Frontal cortex (tissue), 4 donors: ENCODE data around the gene NECAP2. TPM values are rescaled to one million over a fixed set of nuclear protein-coding genes. Genes with fewer than 3 reads are reported as not detected.
"Not testable (repeated sequence)": the region's sequence is repeated elsewhere in the genome, so short reads cannot be mapped to it uniquely, and the experiment has no call there.

ENCODE experiments used
- DNase-seq, 2 donors: peaks; one replicate each; pipeline ENCODE4 v3.0.0; 2012; ENCODE audit warnings: low spot score in 2 of 2
- FAIRE-seq: peaks from 2 replicates; lab custom pipeline; 2012; peaks lifted over from hg19 to GRCh38; lab: Jason Lieb, UNC
- total RNA-seq: library from RNA; depleted of rRNA; stranded (reverse); fragments of >200 nt; gene quantifications from one replicate; pipeline ENCODE4 v1.2.3, GENCODE V29; 2014
- donor health status: control.
- donor health status: control.
- donor health status: control.

NECAP2 gene
- total RNA-seq, 1 donor from 2014 or later: 20.8 TPM

DNA sequence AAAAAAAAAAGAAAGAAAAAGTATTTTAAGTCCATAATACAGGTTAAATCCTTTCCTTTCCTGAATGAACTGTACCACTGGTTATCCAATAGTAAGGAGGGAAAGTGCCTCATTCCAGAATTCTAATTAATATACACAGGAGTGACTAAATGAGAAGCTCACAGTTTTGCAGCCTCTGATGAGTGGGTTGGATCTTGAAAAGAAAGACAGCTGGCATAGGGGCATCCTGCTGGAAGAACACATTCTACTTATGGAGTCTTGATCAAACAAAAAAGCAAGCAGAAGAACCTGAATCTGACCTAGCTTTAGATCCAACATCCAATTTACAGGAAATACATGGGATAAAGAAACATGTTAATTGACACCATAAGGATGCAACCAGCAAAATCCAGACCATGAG, 46.5 kb downstream of the NECAP2 start:
- not testable (repeated sequence) for FAIRE-seq, DNase-seq

DNA sequence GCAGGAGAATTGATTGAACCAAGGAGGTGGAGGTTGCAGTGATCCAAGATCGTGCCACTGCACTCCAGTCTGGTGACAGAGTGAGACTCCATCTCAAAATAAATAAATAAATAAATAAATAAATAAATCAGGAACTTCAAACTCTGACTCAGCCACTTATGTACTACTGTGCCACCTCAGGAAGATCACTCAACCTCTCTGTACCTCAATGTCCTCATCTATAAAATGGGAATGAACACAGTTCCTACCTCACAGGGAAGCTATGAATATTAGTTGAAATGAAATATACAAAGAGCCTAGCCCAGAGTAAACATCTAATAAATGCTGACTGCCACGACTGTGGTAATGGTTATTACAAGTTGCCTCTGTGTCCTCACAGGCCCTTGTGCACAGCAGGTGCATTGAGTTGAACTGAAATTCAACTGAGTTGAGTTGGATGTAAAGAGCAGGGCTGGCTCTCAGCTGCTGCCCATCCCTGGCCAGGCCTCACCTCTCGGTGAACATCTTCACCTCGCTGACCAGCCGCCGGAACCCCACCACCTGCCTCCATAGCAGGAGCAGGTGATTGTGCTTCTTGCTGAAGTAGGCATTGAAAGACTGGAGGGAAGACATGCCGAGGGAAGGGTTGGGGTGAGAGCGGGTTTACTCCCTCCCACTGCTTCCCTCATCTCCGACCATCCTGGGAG, 48.8 kb downstream of the NECAP2 start:
- not testable (repeated sequence) for FAIRE-seq, DNase-seq

GRCh38 chr1:16491056-16491675, 50.6 kb downstream of the NECAP2 start:
- no peak for DNase-seq

GRCh38 chr1:16492937-16493336, 52.4 kb downstream of the NECAP2 start:
- not testable (repeated sequence) for FAIRE-seq, DNase-seq

More at GRCh38 chr1:16491056-16491675, 50.6 kb downstream of the NECAP2 start:
- FAIRE-seq: no peak

DNA sequence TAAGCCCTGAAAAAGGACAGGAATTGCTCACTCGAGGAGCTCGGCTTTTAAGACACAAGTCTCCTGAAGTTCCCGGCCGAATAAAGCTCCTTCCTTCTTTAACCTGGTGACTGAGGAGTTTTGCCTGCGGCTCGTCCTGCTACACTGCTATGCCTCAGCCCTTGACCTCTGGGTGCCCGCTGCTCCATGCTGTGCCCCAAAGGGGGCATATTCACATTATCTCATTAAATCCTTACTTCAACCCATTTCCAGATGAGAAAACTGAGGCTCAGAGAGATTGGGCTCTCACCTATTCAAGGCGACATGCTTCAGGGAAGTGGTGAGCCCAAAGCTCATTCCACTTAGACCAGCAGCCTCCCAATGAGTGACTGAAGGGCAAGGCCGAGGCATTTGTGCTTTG, 53.2 kb downstream of the NECAP2 start:
- not testable (repeated sequence) for FAIRE-seq, DNase-seq

DNA sequence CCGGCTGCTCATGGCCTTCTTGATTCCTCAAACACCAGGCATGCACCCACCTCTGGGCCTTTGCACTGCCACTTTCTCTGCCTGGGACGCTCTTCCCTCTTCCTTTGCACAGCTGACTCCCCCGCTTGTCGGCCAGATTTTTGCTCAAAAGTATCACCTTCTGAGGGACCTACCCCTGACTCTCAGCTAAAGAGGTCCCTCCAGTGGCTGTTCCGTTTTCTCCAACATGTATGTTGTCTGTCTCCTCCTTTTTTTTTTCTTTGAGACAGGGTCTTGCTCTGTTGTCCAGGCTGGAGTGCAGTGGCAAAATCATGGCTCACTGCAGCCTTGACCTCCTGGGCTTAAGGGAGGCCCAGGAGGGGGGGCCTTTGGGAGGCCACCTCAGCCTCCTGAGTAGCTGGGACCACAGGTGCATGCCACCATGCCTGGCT, 57.0 kb downstream of the NECAP2 start:
- not testable (repeated sequence) for DNase-seq, FAIRE-seq

DNA sequence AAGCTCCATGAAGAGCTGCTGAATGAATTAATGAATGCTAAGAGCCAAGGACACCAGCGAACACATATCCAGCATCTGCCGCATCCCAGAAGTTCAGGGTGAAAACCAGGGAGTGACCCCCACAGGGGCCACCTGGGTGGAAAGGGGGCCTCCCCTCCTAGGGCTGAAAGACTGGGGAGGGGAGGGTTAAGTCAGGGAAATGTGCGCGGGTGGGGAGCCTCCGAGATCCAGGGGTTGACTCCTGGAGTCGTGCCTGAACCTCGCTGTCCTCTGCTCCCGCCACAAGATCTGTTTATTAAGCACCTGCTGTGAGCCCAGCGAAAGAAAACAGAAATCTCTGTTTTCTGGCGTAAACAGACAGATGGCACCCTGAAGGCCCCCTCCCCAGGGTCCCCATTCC, 57.5 kb downstream of the NECAP2 start:
- DNase-seq, FAIRE-seq: not testable (repeated sequence)

GRCh38 chr1:16498573-16499413, 58.3 kb downstream of the NECAP2 start:
- DNase-seq (peak; percentile 95 to 96), FAIRE-seq (no peak)

DNA sequence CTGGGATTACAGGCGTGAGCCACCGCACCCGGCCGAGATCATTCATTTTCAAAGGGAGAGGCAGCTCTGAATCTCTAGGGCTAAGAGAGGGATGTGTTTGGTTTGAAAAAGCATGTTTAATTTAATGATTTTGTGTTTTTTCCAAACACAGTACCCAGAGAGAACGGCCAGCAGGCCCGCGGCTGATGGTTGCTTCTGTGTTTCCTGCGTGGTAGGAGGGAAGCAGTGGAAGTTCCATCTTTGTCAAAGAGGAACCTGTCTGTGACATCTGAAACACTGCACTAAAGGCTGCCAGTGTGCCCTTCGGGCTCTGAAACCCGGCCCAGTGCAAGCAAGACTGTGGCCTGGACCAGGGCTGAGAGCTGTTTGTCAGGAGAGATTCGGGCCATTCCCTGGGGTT, 59.9 kb downstream of the NECAP2 start:
- not testable (repeated sequence) for FAIRE-seq

DNA sequence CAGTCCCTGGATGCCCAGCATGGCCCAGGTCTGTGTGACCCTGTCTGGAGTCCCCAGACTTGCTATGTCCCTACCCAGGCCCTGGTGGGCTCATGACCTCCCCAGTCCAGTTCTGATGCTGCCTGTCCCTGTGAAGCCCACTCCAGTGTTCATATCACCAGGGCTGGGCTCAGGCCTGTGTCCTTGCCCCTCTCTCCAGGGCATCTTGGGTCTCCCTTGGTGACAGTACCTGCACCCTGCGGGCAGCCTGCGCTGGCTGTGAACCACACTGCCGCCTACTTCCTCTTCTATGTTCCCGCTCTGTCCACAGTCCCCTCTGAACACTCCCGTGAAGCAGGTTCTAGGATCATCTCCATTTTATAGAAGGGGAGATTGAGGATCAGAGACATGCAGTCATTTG, 60.5 kb downstream of the NECAP2 start:
- FAIRE-seq, DNase-seq: not testable (repeated sequence)

More for the DNA sequence above, 59.9 kb downstream of the NECAP2 start:
- DNase-seq: not testable (repeated sequence)

DNA sequence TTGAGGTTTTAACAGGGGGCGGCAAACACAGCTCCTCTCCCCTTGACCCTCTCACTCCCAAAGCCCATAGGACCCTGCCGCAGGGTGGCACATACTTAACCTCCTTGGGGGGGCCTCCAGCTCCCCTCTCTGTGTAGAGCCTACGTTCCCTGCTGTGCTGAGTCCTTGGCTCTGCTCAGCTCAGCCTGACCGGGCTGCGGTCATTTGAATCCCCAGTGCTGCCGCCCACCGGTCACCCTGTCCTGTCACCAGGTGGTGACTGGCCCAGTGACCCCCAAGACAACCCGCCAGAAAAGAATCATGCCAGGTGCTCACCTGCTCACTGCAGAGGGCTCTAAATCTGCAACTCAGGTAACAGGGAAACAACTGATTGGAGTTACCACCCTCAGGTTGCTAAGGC, 60.9 kb downstream of the NECAP2 start:
- DNase-seq, FAIRE-seq: not testable (repeated sequence)

DNA sequence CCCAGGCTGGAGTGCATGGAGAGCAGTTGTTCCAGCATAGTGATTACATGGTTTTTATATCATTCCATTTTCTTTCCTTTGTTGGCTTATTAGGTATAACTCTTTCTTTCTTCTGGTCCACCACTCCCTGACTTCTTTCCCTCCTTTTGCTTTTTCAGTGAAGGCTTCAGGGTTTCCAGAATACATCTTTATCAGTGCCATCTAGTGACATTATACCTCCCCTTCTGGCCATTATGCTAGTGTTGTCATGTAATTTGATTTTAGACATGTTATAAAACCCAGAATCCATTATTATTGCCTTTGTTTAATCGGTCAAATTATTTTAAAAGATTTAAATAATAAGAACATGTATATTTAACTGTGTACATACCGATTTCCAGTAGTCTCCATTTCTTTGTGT, 63.0 kb downstream of the NECAP2 start:
- FAIRE-seq: no peak

DNA sequence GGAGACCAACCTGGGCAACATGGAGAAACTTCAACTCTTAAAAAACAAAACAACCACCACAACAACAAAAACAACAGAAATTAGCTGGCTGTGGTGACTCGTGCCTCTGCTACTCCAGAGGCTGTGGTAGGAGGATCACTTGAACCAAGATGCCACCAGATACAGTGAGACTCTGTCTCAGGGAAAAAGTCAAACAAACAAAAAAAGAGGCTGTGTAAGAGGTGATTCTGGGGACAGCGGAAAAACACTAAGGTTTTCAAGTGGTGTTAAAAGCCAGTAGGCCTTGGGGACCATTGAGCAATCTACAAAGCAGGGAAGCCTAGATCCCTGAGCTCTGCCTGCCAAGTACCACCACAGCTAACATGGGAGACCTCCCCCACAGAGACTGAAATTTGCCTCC, 65.3 kb downstream of the NECAP2 start:
- DNase-seq, FAIRE-seq: not testable (repeated sequence)

More for the DNA sequence above, 63.0 kb downstream of the NECAP2 start:
- no peak for DNase-seq

- not testable (repeated sequence) for FAIRE-seq, DNase-seq
These were observed 66.0 kb downstream of the NECAP2 start for GRCh38 chr1:16506364-16507136.

GRCh38 chr1:16508861-16509445, 68.4 kb downstream of the NECAP2 start:
- not testable (repeated sequence) for FAIRE-seq, DNase-seq
